H9 (cell line): ENCODE data around the gene ADCY4. TPM values are rescaled to one million over a fixed set of nuclear protein-coding genes. Genes with fewer than 3 reads are reported as not detected.

Experiments used
- DNase-seq: peaks from one replicate; pipeline ENCODE4 v3.0.0-alpha.2; 2017
- H2AFZ ChIP-seq: one replicate; pipeline ENCODE4 v1.6.1; 2013; ENCODE audit warnings: mild to moderate bottlenecking, low read length, control low read depth, moderate library complexity
- H2AK5ac ChIP-seq: 2 replicates; pipeline ENCODE4 v1.6.1; 2013; ENCODE audit warnings: low read length, control low read depth, mixed read lengths; ENCODE audit not compliant: insufficient read length
- H2BK120ac ChIP-seq: one replicate; pipeline ENCODE4 v1.6.1; 2013; ENCODE audit warnings: low read depth, mild to moderate bottlenecking, low read length, control low read depth, inconsistent platforms; ENCODE audit not compliant: poor library complexity, severe bottlenecking
- H2BK12ac ChIP-seq: 2 replicates; pipeline ENCODE4 v1.6.1; 2013; ENCODE audit warnings: low read length, control low read depth, mixed read lengths, low read depth; ENCODE audit not compliant: insufficient read length
- H2BK15ac ChIP-seq: 2 replicates; pipeline ENCODE4 v1.6.1; 2013; ENCODE audit warnings: low read depth, low read length, control low read depth
- H2BK20ac ChIP-seq: one replicate; pipeline ENCODE4 v1.6.1; 2013; ENCODE audit warnings: low read depth, mild to moderate bottlenecking, low read length, control low read depth, inconsistent platforms; ENCODE audit not compliant: poor library complexity, severe bottlenecking
- H2BK5ac ChIP-seq: 2 replicates; pipeline ENCODE4 v1.6.1; 2013; ENCODE audit warnings: low read length, control low read depth, mixed read lengths; ENCODE audit not compliant: insufficient read length
- H3K14ac ChIP-seq: 2 replicates; pipeline ENCODE4 v1.6.1; 2013; ENCODE audit warnings: low read length, control low read depth; ENCODE audit not compliant: insufficient read depth
- H3K18ac ChIP-seq: 2 replicates; pipeline ENCODE4 v1.6.1; 2013; ENCODE audit warnings: low read depth, mild to moderate bottlenecking, mixed read lengths, low read length, control low read depth; ENCODE audit not compliant: insufficient read length
- H3K23ac ChIP-seq: 2 replicates; pipeline ENCODE4 v1.6.1; 2013; ENCODE audit warnings: low read length, control low read depth, mixed read lengths, low read depth; ENCODE audit not compliant: insufficient read length
- H3K23me2 ChIP-seq: 2 replicates; pipeline ENCODE4 v1.6.1; 2013; ENCODE audit warnings: low read depth, mild to moderate bottlenecking, mixed read lengths, low read length, control low read depth; ENCODE audit not compliant: insufficient read length, poor library complexity, severe bottlenecking
- H3K27ac ChIP-seq: 2 replicates; pipeline ENCODE4 v1.5.1; 2013; ENCODE audit warnings: low read length, control low read depth, mixed read lengths, low read depth; ENCODE audit not compliant: insufficient read length
- H3K27me3 ChIP-seq: 2 replicates; pipeline ENCODE4 v1.6.1; 2013; ENCODE audit warnings: low read length, control low read depth, inconsistent platforms; ENCODE audit not compliant: insufficient read depth
- H3K4ac ChIP-seq: 2 replicates; pipeline ENCODE4 v1.6.1; 2013; ENCODE audit warnings: low read depth, mild to moderate bottlenecking, control low read depth, inconsistent platforms, low read length, moderate library complexity
- H3K4me1 ChIP-seq: 2 replicates; pipeline ENCODE4 v1.6.1; 2013; ENCODE audit warnings: low read length, control low read depth, inconsistent platforms; ENCODE audit not compliant: insufficient read depth
- H3K4me2 ChIP-seq: 2 replicates; pipeline ENCODE4 v1.6.1; 2013; ENCODE audit warnings: low read length, control low read depth, mixed read lengths; ENCODE audit not compliant: insufficient read length, insufficient read depth
- H3K56ac ChIP-seq: 2 replicates; pipeline ENCODE4 v1.6.1; 2013; ENCODE audit warnings: low read depth, mild to moderate bottlenecking, mixed read lengths, low read length, control low read depth; ENCODE audit not compliant: insufficient read length
- H3K79me1 ChIP-seq: 2 replicates; pipeline ENCODE4 v1.6.1; 2013; ENCODE audit warnings: low read depth, mild to moderate bottlenecking, moderate library complexity, low read length, control low read depth, inconsistent platforms; ENCODE audit not compliant: insufficient read depth, poor library complexity, severe bottlenecking
- H3K79me2 ChIP-seq: 2 replicates; pipeline ENCODE4 v1.6.1; 2013; ENCODE audit warnings: low read length, control low read depth, inconsistent platforms; ENCODE audit not compliant: insufficient read depth
- H3K9ac ChIP-seq: 2 replicates; pipeline ENCODE4 v1.6.1; 2013; ENCODE audit warnings: low read length, control low read depth, mixed read lengths; ENCODE audit not compliant: insufficient read length; ENCODE audit errors: extremely low read depth
- H3K9me3 ChIP-seq: one replicate; pipeline ENCODE4 v1.6.1; 2013; ENCODE audit warnings: low read depth, low read length, inconsistent platforms; ENCODE audit not compliant: control insufficient read depth
- H3T11ph ChIP-seq: one replicate; pipeline ENCODE4 v1.6.1; 2013; ENCODE audit warnings: mild to moderate bottlenecking, low read length, control low read depth, inconsistent platforms
- H4K20me1 ChIP-seq: one replicate; pipeline ENCODE4 v1.6.1; 2013; ENCODE audit not compliant: control insufficient read depth, insufficient read length, insufficient read depth
- H4K5ac ChIP-seq: 2 replicates; pipeline ENCODE4 v1.6.1; 2013; ENCODE audit warnings: low read depth, mild to moderate bottlenecking, mixed read lengths, low read length, control low read depth; ENCODE audit not compliant: insufficient read length
- H4K8ac ChIP-seq: replicated peaks from 2 replicates; pipeline ENCODE4 v1.6.1; 2013; ENCODE audit warnings: low read length, control low read depth, mixed read lengths, low read depth; ENCODE audit not compliant: insufficient read length
- H4K91ac ChIP-seq: 2 replicates; pipeline ENCODE4 v1.6.1; 2013; ENCODE audit warnings: low read depth, mild to moderate bottlenecking, moderate library complexity, mixed read lengths, low read length, control low read depth; ENCODE audit not compliant: insufficient read length
- H3K27ac Mint-ChIP-seq, 3 experiments: 2 replicates in 2 of 3; 3 replicates in 1 of 3; pipeline ENCODE4 v1.8.0; 2020 to 2021; ENCODE audit warnings: mixed read lengths in 3 of 3, mild to moderate bottlenecking in 1 of 3, moderate library complexity in 1 of 3
- H3K27me3 Mint-ChIP-seq: 2 replicates; pipeline ENCODE4 v1.8.0; 2021; ENCODE audit warnings: low read depth, mild to moderate bottlenecking, moderate library complexity, mixed read lengths
- H3K36me3 Mint-ChIP-seq, 3 experiments: 2 replicates in 2 of 3; 3 replicates in 1 of 3; pipeline ENCODE4 v1.8.0; 2020 to 2021; ENCODE audit warnings: low read depth in 3 of 3, mixed read lengths in 3 of 3; ENCODE audit not compliant: insufficient read depth in 1 of 3
- H3K4me1 Mint-ChIP-seq, 2 experiments: 2 replicates each; pipeline ENCODE4 v1.8.0; 2020; ENCODE audit warnings: mixed read lengths in 2 of 2
- H3K4me3 Mint-ChIP-seq, 2 experiments: 2 replicates in 1 of 2; 3 replicates in 1 of 2; pipeline ENCODE4 v1.8.0; 2020 to 2021; ENCODE audit warnings: mild to moderate bottlenecking in 2 of 2, mixed read lengths in 2 of 2, moderate library complexity in 1 of 2
- H3K9me3 Mint-ChIP-seq, 2 experiments: 2 replicates in 1 of 2; 3 replicates in 1 of 2; pipeline ENCODE4 v1.8.0; 2020; ENCODE audit warnings: mild to moderate bottlenecking in 2 of 2, mixed read lengths in 2 of 2, moderate library complexity in 1 of 2
- CTCF ChIP-seq: fragments of 200-600 bp; sonication (generic); conservative IDR thresholded peaks from 3 replicates; pipeline ENCODE4 v1.8.0; 2021; ENCODE audit warnings: antibody characterized with exemption, mild to moderate bottlenecking
- WGBS: extraction: QIAGEN DNeasy Blood & Tissue Kit; methylation state at CpG from one replicate; pipeline ENCODE4 v1.1.7; 2013; ENCODE audit warnings: missing lambda C conversion rate, low lambda C conversion rate, mixed read lengths; ENCODE audit not compliant: insufficient read length; ENCODE audit errors: extremely low coverage; 5-methylcytosine and 5-hydroxymethylcytosine counted together
- total RNA-seq: library from RNA; stranded (reverse); gene quantifications from 2 replicates; pipeline ENCODE4 v1.2.1, GENCODE V29; 2021

Gene ADCY4
- total RNA-seq, 1 experiment from 2014 or later: 0.09 TPM

DNA sequence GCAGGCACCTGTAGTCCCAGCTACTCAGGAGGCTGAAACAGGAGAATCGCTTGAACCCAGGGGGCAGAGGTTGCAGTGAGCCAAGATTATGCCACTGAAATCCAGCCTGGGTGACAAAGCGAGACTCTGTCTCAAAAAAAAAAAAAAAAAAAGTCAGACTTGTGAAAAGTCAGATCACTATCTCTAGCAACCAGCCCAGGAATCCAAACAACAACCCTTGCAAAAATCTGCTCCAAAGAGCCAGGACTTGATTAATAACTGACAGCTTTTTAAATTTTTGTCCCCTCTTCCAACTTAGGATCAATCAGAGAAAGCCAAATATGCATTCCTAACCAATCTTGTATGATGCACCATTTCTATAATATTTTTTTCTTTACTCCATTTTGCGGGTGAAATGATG is 25.4 kb upstream of the ADCY4 start:
- Mint-ChIP-seq H3K9me3 (no peaks in the 10 kb centered on the region), H3K27me3 (peaks cover 64% of the 10 kb centered on the region), H3K4me3 (no peak overlapping the region), H3K4me1 (peaks cover 1 to 3% of the 10 kb centered on the region in 2 experiments; a peak in 3 of 4 replicates), H3K36me3 (no peaks in the 10 kb centered on the region), H3K27ac (no peak overlapping the region)
- no peak for TF ChIP-seq CTCF
- Histone ChIP-seq H3K23me2 (no peaks in the 10 kb centered on the region), H3K4me1 (no peaks in the 10 kb centered on the region), H3K14ac (no peak overlapping the region), H2BK5ac (no peak overlapping the region), H3K9me3 (no peaks in the 10 kb centered on the region), H2BK120ac (no peak overlapping the region), H4K91ac (no peak overlapping the region), H3K79me1 (no peaks in the 10 kb centered on the region), H3K4me2 (no peak overlapping the region), H3K4ac (no peak overlapping the region), H3K9ac (no peak overlapping the region), H3K79me2 (no peaks in the 10 kb centered on the region), H3K18ac (no peak overlapping the region), H2BK20ac (no peak overlapping the region), H2AFZ (no peak overlapping the region), H3T11ph (no peak overlapping the region), H2BK15ac (no peak overlapping the region), H2AK5ac (no peak overlapping the region), H4K8ac (no peak overlapping the region), H4K5ac (no peak overlapping the region), H3K27ac (no peak overlapping the region), H3K27me3 (no peaks in the 10 kb centered on the region; the same call in 1 of the 2 replicates), H3K23ac (no peak overlapping the region), H3K56ac (no peak overlapping the region), H2BK12ac (no peak overlapping the region), H4K20me1 (no peaks in the 10 kb centered on the region)
- WGBS: no CpG with 5 or more reads among the region's 3 CpGs
- no peak for DNase-seq
